K562 (cell line): ENCODE results near the gene DAAM1. TPM values are rescaled to one million over a fixed set of nuclear protein-coding genes. Genes with fewer than 3 reads are reported as not detected.

Experiments used
- ATAC-seq: fragments of 200-7000 bp; cut with Tn5 transposase; 3 replicates; pipeline ENCODE4 v1.9.1; 2020; ENCODE audit warnings: moderate library complexity
- BruUV-seq: library from RNA; stranded (reverse); fragments of 400-500 nt; replicated peaks from 2 replicates; lab custom pipeline; 2021; lab: Mats Ljungman, UMichigan
- CTCF ChIA-PET: fragments of 300-600 bp; formaldehyde crosslinking; extraction: SDS; loops from one replicate; lab custom pipeline; 2021; ENCODE audit warnings: low intra/inter-chr PET ratio; lab: Yijun Ruan, JAX
- POLR2A ChIA-PET: fragments of 300-600, 350-650 bp; sonication (Branson Sonifier 250); formaldehyde crosslinking; extraction: SDS; loops from one replicate; lab custom pipeline; 2021; ENCODE audit warnings: antibody characterized with exemption, inconsistent platforms; lab: Yijun Ruan, JAX
- DNase-seq, 4 experiments: peaks; one replicate each; pipeline versions ENCODE4 v3.0.0 to v3.0.0-alpha.2; 2011 to 2018; ENCODE audit warnings: low spot score in 3 of 4, mixed read lengths in 3 of 4; ENCODE audit errors: extremely low read depth in 1 of 4
- FAIRE-seq: peaks from 2 replicates; lab custom pipeline; 2011; peaks lifted over from hg19 to GRCh38; lab: Jason Lieb, UNC
- H2AFZ ChIP-seq: 2 replicates; pipeline ENCODE4 v1.6.0; 2011; ENCODE audit warnings: low read depth, low read length, control low read depth, inconsistent platforms
- H3K27ac ChIP-seq: fragments of 200-600 bp; 3 replicates; pipeline ENCODE4 v1.8.0; 2011; ENCODE audit warnings: low read depth, mild to moderate bottlenecking, control low read depth, inconsistent platforms, low read length, moderate library complexity, mixed read lengths; ENCODE audit errors: extremely low read depth
- H3K27me3 ChIP-seq, 2 experiments: fragments of 300-600 bp in 1 of 2; 2 replicates in 1 of 2; 3 replicates in 1 of 2; pipeline versions ENCODE4 v1.6.0 to v1.8.0; 2011; ENCODE audit warnings: inconsistent platforms in 2 of 2, low read length in 2 of 2, mild to moderate bottlenecking in 1 of 2, mixed read lengths in 1 of 2, moderate library complexity in 1 of 2; ENCODE audit not compliant: control insufficient read depth in 2 of 2, insufficient read depth in 2 of 2
- H3K36me3 ChIP-seq: fragments of 300-600 bp; 3 replicates; pipeline ENCODE4 v1.8.0; 2011; ENCODE audit warnings: mild to moderate bottlenecking, low read length, inconsistent platforms; ENCODE audit not compliant: control insufficient read depth, insufficient read depth
- H3K4me1 ChIP-seq, 2 experiments: fragments of 200-600 bp in 1 of 2; replicated peaks in 1 of 2; 2 replicates in 1 of 2; 3 replicates in 1 of 2; pipeline versions ENCODE4 v1.5.1 to v1.8.0; 2011; ENCODE audit warnings: inconsistent platforms in 2 of 2, low read length in 2 of 2, mild to moderate bottlenecking in 1 of 2, mixed read lengths in 1 of 2, moderate library complexity in 1 of 2; ENCODE audit not compliant: control insufficient read depth in 2 of 2, insufficient read depth in 2 of 2
- H3K4me2 ChIP-seq: 2 replicates; pipeline ENCODE4 v1.6.1; 2011; ENCODE audit warnings: low read length, control low read depth, inconsistent platforms, mixed read lengths; ENCODE audit not compliant: insufficient read depth
- H3K4me3 ChIP-seq: fragments of 200-600 bp; sonication (generic), shearing (Covaris generic); 2 replicates; pipeline ENCODE4 v1.5.1; 2016; ENCODE audit warnings: control low read depth, inconsistent platforms
- H3K79me2 ChIP-seq: fragments of 200-600 bp; 3 replicates; pipeline ENCODE4 v1.8.0; 2011; ENCODE audit warnings: low read length, inconsistent platforms; ENCODE audit not compliant: control insufficient read depth, insufficient read depth
- H3K9ac ChIP-seq, 2 experiments: 2 replicates each; pipeline versions ENCODE4 v1.6.0 to v1.6.1; 2011; ENCODE audit warnings: low read depth in 2 of 2, low read length in 2 of 2, control low read depth in 1 of 2, inconsistent platforms in 1 of 2, mild to moderate bottlenecking in 1 of 2, mixed read lengths in 1 of 2; ENCODE audit not compliant: insufficient read depth in 1 of 2
- H3K9me1 ChIP-seq: one replicate; pipeline ENCODE4 v1.6.0; 2011; ENCODE audit warnings: inconsistent platforms, mild to moderate bottlenecking, low read length, moderate library complexity; ENCODE audit not compliant: control insufficient read depth, insufficient read depth
- H3K9me3 ChIP-seq: replicated peaks from 2 replicates; pipeline ENCODE4 v1.5.1; 2011; ENCODE audit warnings: low read depth, low read length, inconsistent platforms; ENCODE audit not compliant: control insufficient read depth, insufficient read depth
- H4K20me1 ChIP-seq: replicated peaks from 2 replicates; pipeline ENCODE4 v1.6.1; 2011; ENCODE audit warnings: low read length, inconsistent platforms, mixed read lengths; ENCODE audit not compliant: control insufficient read depth, insufficient read depth
- ARHGAP35 ChIP-seq: fragments of 450-650 bp; IDR thresholded peaks from 2 replicates; pipeline ENCODE4 v1.6.1; 2018; ENCODE audit not compliant: partially characterized antibody
- COPS2 ChIP-seq: fragments of 450-650 bp; conservative IDR thresholded peaks from 2 replicates; pipeline ENCODE4 v1.6.1; 2016; ENCODE audit warnings: mild to moderate bottlenecking, moderate library complexity
- CREB1 ChIP-seq, 2 experiments: sonication (generic) in 1 of 2; formaldehyde crosslinking in 1 of 2; IDR thresholded peaks; 2 replicates each; pipeline versions ENCODE4 v1.6.1 to v1.8.0; 2012 to 2022; ENCODE audit warnings: inconsistent platforms in 1 of 2, mild to moderate bottlenecking in 1 of 2, missing genetic modification reagents in 1 of 2, moderate library complexity in 1 of 2
- PHF21A ChIP-seq: fragments of 450-650 bp; IDR thresholded peaks from 2 replicates; pipeline ENCODE4 v1.6.1; 2017; ENCODE audit warnings: low read depth, borderline replicate concordance
- RAD51 ChIP-seq: fragments of 450-650 bp; IDR thresholded peaks from 2 replicates; pipeline ENCODE4 v1.7.1; 2016; ENCODE audit warnings: low read depth, mild to moderate bottlenecking, borderline replicate concordance
- RBM25 ChIP-seq: fragments of 200-400 bp; formaldehyde crosslinking; IDR thresholded peaks from 2 replicates; pipeline ENCODE4 v1.6.1; 2018; ENCODE audit warnings: low read length, low read depth, moderate library complexity; ENCODE audit not compliant: severe bottlenecking
- SUPT5H ChIP-seq: fragments of 450-650 bp; IDR thresholded peaks from 2 replicates; pipeline ENCODE4 v1.6.1; 2016
- TCF3 ChIP-seq: sonication (generic); formaldehyde crosslinking; IDR thresholded peaks from 2 replicates; pipeline ENCODE4 v1.4.0; 2020; ENCODE audit warnings: mild to moderate bottlenecking, missing genetic modification reagents
- ZKSCAN3 ChIP-seq: fragments of 250-450 bp; sonication (Bioruptor Pico); IDR thresholded peaks from 2 replicates; pipeline ENCODE4 v1.4.0; 2020
- ZNF239 ChIP-seq: fragments of 250-450 bp; sonication (Bioruptor Pico); IDR thresholded peaks from 2 replicates; pipeline ENCODE4 v1.4.0; 2020; ENCODE audit warnings: mild to moderate bottlenecking
- ZNF512 ChIP-seq: IDR thresholded peaks from 2 replicates; pipeline ENCODE4 v1.6.1; 2016; ENCODE audit warnings: missing genetic modification characterization, missing compliant biosample characterization
- WGBS: fragments of 100-300 bp; shearing (Covaris generic); methylation state at CpG from one replicate; pipeline ENCODE4 v1.1.6; 2016; ENCODE audit warnings: low coverage, mixed read lengths; ENCODE audit not compliant: insufficient coverage; ENCODE audit errors: missing lambda C conversion rate; 5-methylcytosine and 5-hydroxymethylcytosine counted together
- in situ Hi-C: fragments of 300-500 bp; cut with MboI; formaldehyde crosslinking; loops from 4 replicates; pipeline ENCODE4 v1.15.0; 2018; ENCODE audit warnings: inconsistent platforms, mixed read lengths
- intact Hi-C: fragments of 100-400 bp; cut with micrococcal nuclease; formaldehyde crosslinking; loops from 2 replicates; pipeline ENCODE4 v1.14.2; 2022
- polyA plus RNA-seq, 8 experiments: library from polyadenylated mRNA; depleted of rRNA in 4 of 8; stranded (reverse) in 5 of 8; unstranded in 3 of 8; fragments of >200 nt; fragmentation: Nextera tagmentation in 2 of 8; fragmentation: Illumina TruSeq in 1 of 8; extraction: Ambion mirVana in 2 of 8; extraction: Trizol in 1 of 8; gene quantifications; 2 replicates each; pipeline versions ENCODE4 v1.2.1 to v1.2.3, GENCODE V29; 2011 to 2014; ENCODE audit warnings: inconsistent platforms in 1 of 8, missing spikeins in 1 of 8
- total RNA-seq, 7 experiments: library from RNA; depleted of rRNA in 6 of 7; stranded (reverse); fragments of >200 nt in 6 of 7; fragmentation: Illumina TruSeq in 2 of 7; extraction: Trizol in 2 of 7; gene quantifications; 2 replicates each; pipeline versions ENCODE4 v1.2.1 to v1.2.3, GENCODE V29; 2011 to 2021; ENCODE audit warnings: low replicate concordance in 1 of 7
- TF ChIP-seq, protein P1 (sequence below): fragments of 250-450 bp; sonication (Bioruptor Pico); IDR thresholded peaks from 2 replicates; pipeline ENCODE4 v1.4.0; 2020; ENCODE audit warnings: mild to moderate bottlenecking, moderate library complexity
- TF ChIP-seq, protein P2 (sequence below): sonication (generic); formaldehyde crosslinking; IDR thresholded peaks from 2 replicates; pipeline ENCODE4 v1.8.0; 2022; ENCODE audit warnings: mild to moderate bottlenecking, missing genetic modification reagents
- TF ChIP-seq, protein P3 (sequence below), 2 experiments: IDR thresholded peaks in 1 of 2; conservative IDR thresholded peaks in 1 of 2; 2 replicates each; pipeline ENCODE4 v1.6.1; 2016; ENCODE audit warnings: low read depth in 2 of 2, mild to moderate bottlenecking in 1 of 2, missing compliant biosample characterization in 1 of 2, missing genetic modification characterization in 1 of 2, moderate library complexity in 1 of 2

Gene DAAM1
- total and polyA plus RNA-seq, 9 of the 15 experiments (the other 6 are each of a cell fraction or from before 2014, with no cell fraction given), result 3.6 to 11.6 (median 6.7) TPM

GRCh38 chr14:59256331-59256730, 67.9 kb downstream of the DAAM1 start:
- intact Hi-C loops (no loop called here), in situ Hi-C loops (no loop called here)
- Histone ChIP-seq H3K27me3 (no peaks in the 10 kb centered on the region), H3K9me1 (peaks cover 2% of the 10 kb centered on the region), H3K4me1 (peaks cover 0 to 2% of the 10 kb centered on the region in 2 experiments; a peak in 2 of 5 replicates), H3K27ac (no peak overlapping the region), H3K9me3 (no peaks in the 10 kb centered on the region), H3K4me2 (no peak overlapping the region), H3K36me3 (no peaks in the 10 kb centered on the region), H3K9ac (no peak overlapping the region), H2AFZ (no peak overlapping the region), H3K79me2 (no peaks in the 10 kb centered on the region), H4K20me1 (peaks cover 14% of the 10 kb centered on the region), H3K4me3 (no peak overlapping the region)
- ChIA-PET CTCF (no interaction called here), POLR2A (no interaction called here)
- BruUV-seq, result no TSS peak
- 20% methylated on average over 1 of the region's 1 CpG for WGBS
- FAIRE-seq (no peak), DNase-seq (no peak), ATAC-seq (no peak)
- TF ChIP-seq PHF21A (no peak), RAD51 (no peak), COPS2 (no peak), CREB1 (IDR thresholded peaks at IDR 0.05) (no peak), CREB1 (CRISPR knock-in tag; IDR thresholded peaks at IDR 0.05) (no peak), ZNF512 (tag) (no peak), RBM25 (no peak), SUPT5H (no peak), ZKSCAN3 (CRISPR knock-in tag) (no peak), ARHGAP35 (no peak), TCF3 (CRISPR knock-in tag) (no peak), ZNF239 (CRISPR knock-in tag) (no peak)
- TF ChIP-seq, protein P1, sequence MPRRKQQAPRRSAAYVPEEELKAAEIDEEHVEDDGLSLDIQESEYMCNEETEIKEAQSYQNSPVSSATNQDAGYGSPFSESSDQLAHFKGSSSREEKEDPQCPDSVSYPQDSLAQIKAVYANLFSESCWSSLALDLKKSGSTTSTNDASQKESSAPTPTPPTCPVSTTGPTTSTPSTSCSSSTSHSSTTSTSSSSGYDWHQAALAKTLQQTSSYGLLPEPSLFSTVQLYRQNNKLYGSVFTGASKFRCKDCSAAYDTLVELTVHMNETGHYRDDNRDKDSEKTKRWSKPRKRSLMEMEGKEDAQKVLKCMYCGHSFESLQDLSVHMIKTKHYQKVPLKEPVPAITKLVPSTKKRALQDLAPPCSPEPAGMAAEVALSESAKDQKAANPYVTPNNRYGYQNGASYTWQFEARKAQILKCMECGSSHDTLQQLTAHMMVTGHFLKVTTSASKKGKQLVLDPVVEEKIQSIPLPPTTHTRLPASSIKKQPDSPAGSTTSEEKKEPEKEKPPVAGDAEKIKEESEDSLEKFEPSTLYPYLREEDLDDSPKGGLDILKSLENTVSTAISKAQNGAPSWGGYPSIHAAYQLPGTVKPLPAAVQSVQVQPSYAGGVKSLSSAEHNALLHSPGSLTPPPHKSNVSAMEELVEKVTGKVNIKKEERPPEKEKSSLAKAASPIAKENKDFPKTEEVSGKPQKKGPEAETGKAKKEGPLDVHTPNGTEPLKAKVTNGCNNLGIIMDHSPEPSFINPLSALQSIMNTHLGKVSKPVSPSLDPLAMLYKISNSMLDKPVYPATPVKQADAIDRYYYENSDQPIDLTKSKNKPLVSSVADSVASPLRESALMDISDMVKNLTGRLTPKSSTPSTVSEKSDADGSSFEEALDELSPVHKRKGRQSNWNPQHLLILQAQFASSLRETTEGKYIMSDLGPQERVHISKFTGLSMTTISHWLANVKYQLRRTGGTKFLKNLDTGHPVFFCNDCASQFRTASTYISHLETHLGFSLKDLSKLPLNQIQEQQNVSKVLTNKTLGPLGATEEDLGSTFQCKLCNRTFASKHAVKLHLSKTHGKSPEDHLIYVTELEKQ, result no peak
- TF ChIP-seq, protein P2, sequence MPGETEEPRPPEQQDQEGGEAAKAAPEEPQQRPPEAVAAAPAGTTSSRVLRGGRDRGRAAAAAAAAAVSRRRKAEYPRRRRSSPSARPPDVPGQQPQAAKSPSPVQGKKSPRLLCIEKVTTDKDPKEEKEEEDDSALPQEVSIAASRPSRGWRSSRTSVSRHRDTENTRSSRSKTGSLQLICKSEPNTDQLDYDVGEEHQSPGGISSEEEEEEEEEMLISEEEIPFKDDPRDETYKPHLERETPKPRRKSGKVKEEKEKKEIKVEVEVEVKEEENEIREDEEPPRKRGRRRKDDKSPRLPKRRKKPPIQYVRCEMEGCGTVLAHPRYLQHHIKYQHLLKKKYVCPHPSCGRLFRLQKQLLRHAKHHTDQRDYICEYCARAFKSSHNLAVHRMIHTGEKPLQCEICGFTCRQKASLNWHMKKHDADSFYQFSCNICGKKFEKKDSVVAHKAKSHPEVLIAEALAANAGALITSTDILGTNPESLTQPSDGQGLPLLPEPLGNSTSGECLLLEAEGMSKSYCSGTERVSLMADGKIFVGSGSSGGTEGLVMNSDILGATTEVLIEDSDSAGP (CRISPR knock-in tag), result no peak
- TF ChIP-seq, protein P3, sequence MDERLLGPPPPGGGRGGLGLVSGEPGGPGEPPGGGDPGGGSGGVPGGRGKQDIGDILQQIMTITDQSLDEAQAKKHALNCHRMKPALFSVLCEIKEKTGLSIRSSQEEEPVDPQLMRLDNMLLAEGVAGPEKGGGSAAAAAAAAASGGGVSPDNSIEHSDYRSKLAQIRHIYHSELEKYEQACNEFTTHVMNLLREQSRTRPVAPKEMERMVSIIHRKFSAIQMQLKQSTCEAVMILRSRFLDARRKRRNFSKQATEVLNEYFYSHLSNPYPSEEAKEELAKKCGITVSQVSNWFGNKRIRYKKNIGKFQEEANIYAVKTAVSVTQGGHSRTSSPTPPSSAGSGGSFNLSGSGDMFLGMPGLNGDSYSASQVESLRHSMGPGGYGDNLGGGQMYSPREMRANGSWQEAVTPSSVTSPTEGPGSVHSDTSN (CRISPR knock-in tag; IDR thresholded peaks at IDR 0.05; ENCODE audit: low read depth), result no peak
- TF ChIP-seq, protein P3 (tag; conservative IDR thresholded peaks at IDR 0.05; ENCODE audit: low read depth), result no peak
